HG03457 (cell line): ENCODE data around the gene NQO1.
"Not testable (repeated sequence)": the region's sequence is repeated elsewhere in the genome, so short reads cannot be mapped to it uniquely, and the experiment has no call there.

Source experiments
- ATAC-seq: cut with Tn5 transposase; IDR thresholded peaks from one replicate; pipeline ENCODE4 v1.9.1; 2021; ENCODE audit warnings: moderate number of reproducible peaks; ENCODE audit not compliant: unreplicated experiment

Gene NQO1

GRCh38 chr16:69744363-69745231, 18.2 kb upstream of the NQO1 start:
- ATAC-seq: no peak

- ATAC-seq: no peak
Observed at GRCh38 chr16:69741951-69742904, 15.9 kb upstream of the NQO1 start.

GRCh38 chr16:69741519-69741918, 15.2 kb upstream of the NQO1 start:
- ATAC-seq: no peak

- no peak for ATAC-seq
Observed at GRCh38 chr16:69732101-69732500, 5.7 kb upstream of the NQO1 start.

- ATAC-seq: not testable (repeated sequence)
Observed at GRCh38 chr16:69731280-69731679, 4.9 kb upstream of the NQO1 start.

GRCh38 chr16:69729030-69729429, 2.7 kb upstream of the NQO1 start:
- ATAC-seq: not testable (repeated sequence)

- ATAC-seq: no peak
Observed at GRCh38 chr16:69727916-69728270, 1.5 kb upstream of the NQO1 start.

- ATAC-seq: no peak
Observed at GRCh38 chr16:69725480-69726312, 664 bp downstream of the NQO1 start.

GRCh38 chr16:69724981-69725479, 1.3 kb downstream of the NQO1 start:
- no peak for ATAC-seq

GRCh38 chr16:69724414-69724873, 1.9 kb downstream of the NQO1 start:
- no peak for ATAC-seq

GRCh38 chr16:69721441-69721957, 4.9 kb downstream of the NQO1 start:
- ATAC-seq: no peak

- ATAC-seq: no peak
Observed at GRCh38 chr16:69720822-69721430, 5.4 kb downstream of the NQO1 start.

- no peak for ATAC-seq
Observed at GRCh38 chr16:69718111-69718764, 8.1 kb downstream of the NQO1 start.

GRCh38 chr16:69717066-69717465, 9.3 kb downstream of the NQO1 start:
- no peak for ATAC-seq

- ATAC-seq: no peak
Observed at GRCh38 chr16:69712914-69713581, 13.3 kb downstream of the NQO1 start.

- no peak for ATAC-seq
Observed at GRCh38 chr16:69712277-69712676, 14.1 kb downstream of the NQO1 start.

- no peak for ATAC-seq
Observed at GRCh38 chr16:69711115-69711740, 15.1 kb downstream of the NQO1 start.

- ATAC-seq: no peak
Observed at GRCh38 chr16:69709456-69710084, 16.8 kb downstream of the NQO1 start.
